Superior temporal gyrus (tissue), 1 donor: ENCODE measurements around the gene GATA6.

ENCODE experiments used
- DNase-seq: peaks from one replicate; pipeline ENCODE4 v3.0.0-alpha.2; 2016; ENCODE audit errors: extremely low spot score

The GATA6 gene

DNA sequence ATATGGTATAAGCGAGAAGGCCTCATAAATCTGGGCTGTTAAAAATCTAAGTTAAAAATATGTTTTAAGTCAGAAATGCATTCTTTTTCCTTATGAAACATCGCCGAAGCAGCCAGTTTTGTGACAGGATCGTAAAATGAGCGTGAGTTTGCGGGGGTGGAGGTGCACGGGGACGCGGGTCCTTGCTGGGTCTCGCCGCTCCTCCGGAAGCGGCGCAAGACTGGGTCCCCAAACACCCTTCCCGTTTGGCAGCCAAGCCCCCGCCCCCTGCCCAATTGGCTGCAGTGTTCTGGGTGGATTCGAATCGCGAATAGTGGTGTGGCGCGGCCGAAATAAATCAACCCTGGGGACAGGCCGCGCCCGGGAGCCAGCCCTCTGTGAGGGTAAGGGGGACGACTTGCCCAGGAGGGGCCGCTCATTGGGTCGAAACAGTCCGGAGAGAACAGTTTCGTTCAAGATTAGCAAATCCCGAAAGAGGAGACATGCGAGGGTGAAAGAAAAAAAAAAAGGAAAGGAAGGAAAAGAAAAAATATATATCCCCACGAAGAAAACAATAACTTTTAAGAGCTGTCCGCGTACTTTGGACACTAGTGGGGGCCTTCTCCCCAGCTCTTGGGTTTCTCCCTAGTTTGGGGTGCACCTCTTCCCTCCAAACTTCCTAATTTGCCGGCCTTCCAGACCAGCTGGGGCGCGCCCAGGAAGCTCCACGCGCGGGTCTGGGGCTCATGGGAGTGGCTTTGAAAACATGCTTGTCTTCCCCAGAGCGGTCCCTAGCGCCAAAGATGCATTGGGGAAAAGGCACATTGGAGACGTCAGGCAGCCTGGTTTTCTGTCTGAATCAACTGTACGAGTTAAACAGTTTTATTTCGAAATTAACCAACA lies 3.1 kb upstream of the GATA6 start:
- no peak for DNase-seq

- DNase-seq = no peak
These were observed 2.3 kb upstream of the GATA6 start for GRCh38 chr18:22167091-22167470.

GRCh38 chr18:22167471-22168241 lies 1.7 kb upstream of the GATA6 start:
- no peak for DNase-seq

DNA sequence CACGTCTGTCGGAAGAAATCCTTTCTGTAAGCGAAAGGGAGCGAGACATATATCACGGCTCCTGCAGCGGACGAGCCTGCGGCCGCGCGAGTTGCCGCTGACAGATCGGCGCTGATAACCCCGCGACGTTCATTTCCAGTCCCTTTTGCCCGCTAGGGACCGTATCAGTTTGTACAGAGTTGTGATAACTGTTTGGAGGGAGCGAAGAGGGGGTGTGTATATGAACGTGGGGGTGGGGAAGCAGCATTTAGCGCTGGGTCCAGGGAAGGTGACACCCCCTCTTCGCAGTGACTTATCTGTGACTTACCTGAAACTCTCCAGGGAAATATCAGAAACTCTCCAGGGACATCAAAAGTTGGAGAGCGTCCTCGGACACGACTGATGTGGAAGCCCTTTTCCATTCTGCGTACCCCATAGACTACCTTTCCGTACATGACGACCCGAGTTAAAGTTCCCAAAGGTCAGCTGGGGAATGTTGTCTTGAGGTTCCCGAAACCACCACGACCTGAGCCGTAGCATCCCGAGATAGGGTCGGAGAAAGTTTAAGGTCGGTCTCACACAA lies 948 bp upstream of the GATA6 start:
- DNase-seq = no peak

- DNase-seq = no peak
These were observed 566 bp downstream of the GATA6 start for GRCh38 chr18:22169889-22170420.

GRCh38 chr18:22170421-22171257 lies 1.2 kb downstream of the GATA6 start:
- DNase-seq = no peak

DNA sequence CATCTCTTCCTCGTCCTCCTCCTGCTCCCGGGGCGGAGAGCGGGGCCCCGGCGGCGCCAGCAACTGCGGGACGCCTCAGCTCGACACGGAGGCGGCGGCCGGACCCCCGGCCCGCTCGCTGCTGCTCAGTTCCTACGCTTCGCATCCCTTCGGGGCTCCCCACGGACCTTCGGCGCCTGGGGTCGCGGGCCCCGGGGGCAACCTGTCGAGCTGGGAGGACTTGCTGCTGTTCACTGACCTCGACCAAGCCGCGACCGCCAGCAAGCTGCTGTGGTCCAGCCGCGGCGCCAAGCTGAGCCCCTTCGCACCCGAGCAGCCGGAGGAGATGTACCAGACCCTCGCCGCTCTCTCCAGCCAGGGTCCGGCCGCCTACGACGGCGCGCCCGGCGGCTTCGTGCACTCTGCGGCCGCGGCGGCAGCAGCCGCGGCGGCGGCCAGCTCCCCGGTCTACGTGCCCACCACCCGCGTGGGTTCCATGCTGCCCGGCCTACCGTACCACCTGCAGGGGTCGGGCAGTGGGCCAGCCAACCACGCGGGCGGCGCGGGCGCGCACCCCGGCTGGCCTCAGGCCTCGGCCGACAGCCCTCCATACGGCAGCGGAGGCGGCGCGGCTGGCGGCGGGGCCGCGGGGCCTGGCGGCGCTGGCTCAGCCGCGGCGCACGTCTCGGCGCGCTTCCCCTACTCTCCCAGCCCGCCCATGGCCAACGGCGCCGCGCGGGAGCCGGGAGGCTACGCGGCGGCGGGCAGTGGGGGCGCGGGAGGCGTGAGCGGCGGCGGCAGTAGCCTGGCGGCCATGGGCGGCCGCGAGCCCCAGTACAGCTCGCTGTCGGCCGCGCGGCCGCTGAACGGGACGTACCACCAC lies 2.1 kb downstream of the GATA6 start:
- DNase-seq = no peak

- DNase-seq = no peak
These were observed 2.8 kb downstream of the GATA6 start for GRCh38 chr18:22172120-22172582.

DNA sequence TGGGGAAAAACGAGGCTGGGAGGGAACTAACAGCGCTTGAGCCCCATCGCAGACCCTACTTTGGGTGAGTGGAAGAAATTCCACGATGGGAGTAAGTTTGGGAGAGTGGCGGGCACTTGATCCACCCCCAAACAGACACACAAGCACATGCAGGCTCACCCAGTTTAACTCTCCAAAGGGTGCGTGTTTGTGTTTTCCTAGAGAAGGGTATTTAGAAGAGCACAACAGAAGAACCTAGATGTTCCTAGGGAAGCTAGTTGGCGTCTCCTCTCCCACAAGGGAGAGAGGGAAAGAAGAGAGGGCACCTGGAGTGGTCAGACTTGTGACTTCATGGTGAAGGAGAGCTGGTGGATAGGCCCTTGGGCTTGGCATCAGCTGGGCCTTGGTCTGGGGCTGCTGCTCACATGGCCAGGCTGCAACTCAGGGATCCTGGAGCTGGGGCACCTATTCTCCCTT lies 3.2 kb downstream of the GATA6 start:
- no peak for DNase-seq

GRCh38 chr18:22173221-22173927 lies 4.0 kb downstream of the GATA6 start:
- DNase-seq = no peak

DNA sequence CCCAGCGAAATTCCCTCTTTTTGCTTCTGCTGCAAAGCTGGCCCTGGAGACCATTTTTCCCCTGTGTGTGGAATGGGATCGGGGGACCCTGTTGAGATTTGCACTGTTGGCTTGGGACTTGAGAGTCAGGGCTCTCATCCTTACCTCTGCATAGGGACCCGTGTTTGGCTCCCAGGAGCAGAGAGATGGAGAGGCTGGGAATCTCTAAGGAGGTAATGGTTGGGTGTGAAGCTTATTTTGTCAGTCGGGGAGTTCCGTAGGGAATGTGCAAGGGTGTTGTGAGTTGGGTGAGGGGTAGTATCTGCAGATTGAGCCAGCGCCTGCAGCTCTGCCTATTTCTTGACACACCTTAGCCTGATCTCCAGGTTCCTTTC lies 4.5 kb downstream of the GATA6 start:
- DNase-seq = no peak

- no peak for DNase-seq
These were observed 5.2 kb downstream of the GATA6 start for GRCh38 chr18:22174341-22175145.

- no peak for DNase-seq
These were observed 6.0 kb downstream of the GATA6 start for GRCh38 chr18:22175346-22175745.

DNA sequence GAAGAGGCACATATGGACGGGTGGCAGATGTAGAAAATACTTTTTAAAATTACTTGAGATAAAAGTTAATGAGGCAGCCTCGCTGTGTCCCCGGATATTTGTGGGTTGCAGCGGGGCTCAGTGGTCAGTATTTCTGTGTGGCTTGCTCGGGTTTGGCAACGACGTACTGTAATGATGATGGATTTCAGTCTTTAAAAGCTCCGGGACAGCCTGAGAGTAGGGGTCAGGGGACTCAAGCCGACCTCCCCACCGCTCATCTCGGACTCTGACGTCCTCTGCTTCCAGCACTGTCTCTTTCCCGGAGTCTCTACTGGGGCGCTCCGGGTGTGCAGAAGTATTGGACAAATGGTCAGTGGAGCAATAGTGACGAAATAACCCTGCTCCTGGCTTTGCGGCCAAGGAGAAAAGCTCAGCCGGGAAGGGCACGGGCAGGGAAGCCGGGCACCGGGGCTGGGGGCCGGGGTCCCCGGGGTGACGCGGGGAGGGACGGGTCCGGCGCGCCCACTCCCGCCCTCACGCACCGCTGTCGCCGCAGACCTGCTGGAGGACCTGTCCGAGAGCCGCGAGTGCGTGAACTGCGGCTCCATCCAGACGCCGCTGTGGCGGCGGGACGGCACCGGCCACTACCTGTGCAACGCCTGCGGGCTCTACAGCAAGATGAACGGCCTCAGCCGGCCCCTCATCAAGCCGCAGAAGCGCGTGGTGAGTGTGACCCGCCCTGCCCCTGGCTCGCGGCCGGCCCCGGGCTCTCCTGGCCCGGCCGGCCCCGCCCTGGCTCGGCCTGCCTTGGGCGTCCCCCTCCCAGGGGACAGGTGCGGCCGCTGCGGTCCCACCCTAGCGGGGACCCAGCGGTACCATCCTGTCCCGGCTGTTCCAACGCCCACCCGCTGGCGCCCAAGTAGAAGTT lies 7.3 kb downstream of the GATA6 start:
- no peak for DNase-seq

DNA sequence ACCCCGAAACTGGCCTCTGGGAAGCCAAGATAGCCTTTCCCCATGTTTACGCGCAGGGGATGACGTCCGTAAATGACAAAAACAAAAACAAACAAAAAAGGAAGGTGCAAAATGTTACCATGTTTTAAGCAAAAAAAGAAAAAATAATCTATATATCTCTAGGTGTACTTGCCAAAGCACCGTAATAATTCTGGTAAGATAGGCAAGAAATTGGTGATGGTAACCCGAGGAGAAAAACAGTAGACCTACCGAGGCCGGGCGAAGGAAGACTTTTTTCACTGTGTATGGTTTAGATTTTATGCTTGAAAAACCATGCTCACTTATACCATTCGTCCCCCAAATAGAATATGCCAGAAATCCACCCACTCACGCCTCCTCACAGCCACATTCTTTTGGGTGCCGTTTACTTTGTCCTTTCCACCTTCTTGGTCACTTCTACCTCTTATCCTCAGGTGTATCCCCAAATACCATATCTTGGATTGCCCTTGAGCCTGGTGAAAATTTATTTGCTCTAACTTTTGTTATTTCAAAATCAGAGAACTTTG lies 8.0 kb downstream of the GATA6 start:
- no peak for DNase-seq

DNA sequence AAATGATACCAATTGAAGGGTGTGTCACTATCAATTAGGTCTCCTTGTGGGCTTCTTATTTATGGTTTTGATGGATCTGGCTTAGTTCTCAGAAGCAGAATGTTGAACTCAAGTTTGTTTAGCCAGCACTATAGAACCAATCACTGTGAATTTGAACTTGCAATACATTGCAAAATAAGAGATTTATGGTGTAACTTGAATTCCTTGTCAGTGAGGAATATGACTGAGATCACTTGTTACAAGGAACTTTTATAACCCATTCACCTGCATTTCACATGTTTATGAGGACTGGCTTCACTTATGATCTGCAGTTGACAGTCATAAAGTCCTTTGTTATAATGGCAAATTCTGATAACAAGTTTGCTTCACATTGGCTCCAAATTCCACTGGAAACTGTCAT lies 9.8 kb downstream of the GATA6 start:
- DNase-seq = no peak

- DNase-seq = no peak
These were observed 10.2 kb downstream of the GATA6 start for GRCh38 chr18:22179631-22180030.

GRCh38 chr18:22180722-22181121 lies 11.3 kb downstream of the GATA6 start:
- no peak for DNase-seq
